ENCODE results near the gene ZBTB38. TPM values are rescaled to one million over a fixed set of nuclear protein-coding genes. Genes with fewer than 3 reads are reported as not detected.

Gene ZBTB38
- 100 to 1,000 TPM; 160 to 415 (median 232) TPM for total RNA-seq

DNA sequence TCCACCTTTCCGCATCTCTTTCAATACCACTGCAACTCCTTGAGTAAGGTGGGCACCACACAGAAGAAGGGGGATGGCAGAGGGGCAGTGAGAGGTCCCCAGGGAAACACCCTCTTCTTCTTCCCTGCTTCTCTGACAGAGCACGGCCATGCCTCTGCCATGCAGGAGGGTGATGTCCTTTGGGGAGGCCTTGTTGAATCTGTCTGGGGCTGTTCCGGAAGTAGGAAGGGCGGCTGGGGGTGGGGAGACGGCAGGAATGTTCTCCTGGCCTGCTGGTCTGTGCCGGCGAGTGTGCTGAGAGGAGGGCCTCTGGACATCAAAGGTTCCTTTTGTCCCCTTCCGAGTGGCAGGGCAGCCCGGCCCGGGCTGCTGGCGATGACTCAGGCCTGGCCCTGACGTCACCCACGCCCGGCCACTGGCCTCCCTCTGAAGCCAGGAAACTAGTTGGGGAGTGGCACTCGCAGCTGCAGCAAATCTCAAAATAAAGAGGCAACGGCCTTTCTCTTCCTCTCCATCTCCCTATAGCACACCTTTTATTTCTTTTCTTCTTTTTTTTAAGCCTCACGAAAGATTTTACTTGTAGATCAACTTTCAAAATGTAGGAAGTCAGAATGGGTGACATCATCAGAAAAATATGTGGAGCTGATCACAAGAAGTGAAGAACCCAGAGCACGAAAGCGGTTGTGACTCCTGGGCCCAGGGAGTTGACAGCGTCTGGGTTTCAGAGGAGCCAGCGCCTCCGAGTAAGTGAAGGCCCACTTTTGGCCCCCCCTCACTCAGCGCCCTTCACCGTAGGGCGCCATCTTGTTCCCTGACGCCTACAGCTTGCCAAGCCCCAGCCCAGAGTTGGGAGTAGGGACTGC, at the start of gene ZBTB38:
ZBTB38 (plus strand) TSS at position 443 of the 863 bp plus-strand sequence. CDS start 73,885 bp downstream, outside the sequence.
- H3K27me3 ChIP-seq: no peaks in the 10 kb centered on the region
- H3K36me3 ChIP-seq: no peaks in the 10 kb centered on the region
- in situ Hi-C loops (cut with MboI; ENCODE audit: low sequenced_read_pairs in 4 of 4) (loop anchor here in 3 of 4 donors (10.0 to 25.0 kb wide), 3 partner anchors 53 to 369 kb away; partner anchors contain the start of gene RNF7 (in 1 of the 3)), intact Hi-C loops (cut with DNase I; ENCODE audit: low total_unique reads) (loop anchor here (1.0 to 5.0 kb wide), 2 partner anchors 43 to 131 kb away; no protein-coding TSS in a partner anchor)
- TF ChIP-seq CTCF (IDR thresholded peaks at IDR 0.05 in 4 of 5, conservative IDR thresholded peaks at IDR 0.05 in 1 of 5) (no peak), POLR2A (IDR thresholded peaks at IDR 0.05) (peak; percentile 76 to 85)
- peak within 1 kb of the TSS; percentile 40 to 48 (median 44) for H3K4me3 ChIP-seq
- peaks cover 27 to 55% of the 10 kb centered on the region in 2 donors for H3K4me1 ChIP-seq
- ATAC-seq (peak; percentile 60 to 64), DNase-seq (peak; percentile 86 to 95)
- H3K9me3 ChIP-seq: peaks cover 0 to 2% (median 0%) of the 10 kb centered on the region in 3 donors
- peak within 1 kb of the TSS; percentile 88 to 96 (median 94) for H3K27ac ChIP-seq

DNA sequence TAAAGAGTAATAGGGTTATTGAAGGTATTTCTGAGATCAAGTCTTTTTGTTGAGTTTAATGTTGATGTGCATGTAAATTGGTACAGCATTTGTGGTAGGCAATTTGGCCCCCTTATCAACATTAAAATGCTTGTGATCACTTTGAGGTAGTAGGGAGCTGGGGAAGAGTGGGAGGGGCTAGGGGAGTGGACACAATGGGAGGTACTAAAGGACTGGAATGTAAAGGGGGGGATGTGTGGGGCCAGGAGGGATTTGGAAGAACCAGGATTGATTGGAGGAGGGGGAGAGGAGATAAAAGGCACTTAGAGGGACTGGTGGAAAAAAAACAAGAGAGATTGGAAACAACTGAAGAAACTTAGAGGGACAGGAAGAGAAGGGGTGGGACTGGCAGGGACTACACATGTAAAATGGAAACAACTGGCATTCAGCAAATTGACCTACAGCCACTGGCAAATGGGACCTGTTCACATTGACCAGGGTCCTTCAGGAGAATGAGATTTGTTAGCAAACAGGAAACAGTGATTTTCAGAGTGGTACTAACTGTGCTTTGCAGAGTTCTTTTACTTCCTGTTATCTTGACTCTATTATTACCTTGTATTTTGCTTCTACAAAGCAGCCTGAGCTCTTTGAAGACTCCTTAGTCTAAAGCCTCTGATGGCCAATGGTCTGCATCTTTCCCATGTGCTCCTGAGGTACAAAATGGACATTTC, 47.8 kb upstream of the ZBTB38 start:
- Histone ChIP-seq H3K27me3 (no peaks in the 10 kb centered on the region), H3K27ac (no peak overlapping the region), H3K9me3 (no peaks in the 10 kb centered on the region), H3K4me3 (no peak overlapping the region), H3K4me1 (no peaks in the 10 kb centered on the region), H3K36me3 (no peaks in the 10 kb centered on the region)
- ATAC-seq: no peak
- in situ Hi-C loops (cut with MboI; ENCODE audit: low sequenced_read_pairs in 4 of 4) (loop anchor here in 2 of 4 donors (25.0 kb wide), 2 partner anchors 242 to 567 kb away; partner anchors contain the start of gene ATP1B3 (in 1 of the 2)), intact Hi-C loops (cut with DNase I; ENCODE audit: low total_unique reads) (no loop called here)
- TF ChIP-seq CTCF (IDR thresholded peaks at IDR 0.05 in 4 of 5, conservative IDR thresholded peaks at IDR 0.05 in 1 of 5): no peak
- TF ChIP-seq POLR2A (IDR thresholded peaks at IDR 0.05): no peak
- DNase-seq: no peak

DNA sequence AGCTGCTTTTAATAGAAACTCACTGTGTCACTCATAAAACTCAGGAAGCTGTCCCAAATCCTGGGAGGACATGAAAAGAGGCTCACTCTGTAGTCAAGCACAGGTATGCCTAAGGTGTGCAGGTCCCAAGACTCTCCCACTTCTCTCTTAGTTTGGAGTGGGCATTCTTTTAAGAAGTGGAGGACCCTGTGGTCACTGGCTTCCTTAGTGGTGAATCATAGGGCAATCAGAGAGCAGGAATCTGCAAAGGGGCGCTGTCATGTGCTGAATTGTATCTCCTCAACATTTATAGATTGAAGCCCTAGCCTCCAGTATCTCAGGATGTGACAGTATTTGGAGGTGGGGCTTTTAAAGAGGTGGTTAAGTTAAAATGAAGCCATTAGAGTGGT, 47.2 kb upstream of the ZBTB38 start:
- no peaks in the 10 kb centered on the region for H3K9me3 ChIP-seq
- TF ChIP-seq POLR2A (IDR thresholded peaks at IDR 0.05): no peak
- TF ChIP-seq CTCF (IDR thresholded peaks at IDR 0.05 in 4 of 5, conservative IDR thresholded peaks at IDR 0.05 in 1 of 5): no peak
- no peaks in the 10 kb centered on the region for H3K4me1 ChIP-seq
- H3K36me3 ChIP-seq: no peaks in the 10 kb centered on the region
- no peak for ATAC-seq
- intact Hi-C loops (cut with DNase I; ENCODE audit: low total_unique reads): no loop called here
- in situ Hi-C loops (cut with MboI; ENCODE audit: low sequenced_read_pairs in 4 of 4): loop anchor here in 2 of 4 donors (25.0 kb wide), 2 partner anchors 241 to 566 kb away; partner anchors contain the start of gene ATP1B3 (in 1 of the 2)
- DNase-seq: no peak
- no peak overlapping the region for H3K27ac ChIP-seq
- H3K4me3 ChIP-seq: no peak overlapping the region
- H3K27me3 ChIP-seq: no peaks in the 10 kb centered on the region

DNA sequence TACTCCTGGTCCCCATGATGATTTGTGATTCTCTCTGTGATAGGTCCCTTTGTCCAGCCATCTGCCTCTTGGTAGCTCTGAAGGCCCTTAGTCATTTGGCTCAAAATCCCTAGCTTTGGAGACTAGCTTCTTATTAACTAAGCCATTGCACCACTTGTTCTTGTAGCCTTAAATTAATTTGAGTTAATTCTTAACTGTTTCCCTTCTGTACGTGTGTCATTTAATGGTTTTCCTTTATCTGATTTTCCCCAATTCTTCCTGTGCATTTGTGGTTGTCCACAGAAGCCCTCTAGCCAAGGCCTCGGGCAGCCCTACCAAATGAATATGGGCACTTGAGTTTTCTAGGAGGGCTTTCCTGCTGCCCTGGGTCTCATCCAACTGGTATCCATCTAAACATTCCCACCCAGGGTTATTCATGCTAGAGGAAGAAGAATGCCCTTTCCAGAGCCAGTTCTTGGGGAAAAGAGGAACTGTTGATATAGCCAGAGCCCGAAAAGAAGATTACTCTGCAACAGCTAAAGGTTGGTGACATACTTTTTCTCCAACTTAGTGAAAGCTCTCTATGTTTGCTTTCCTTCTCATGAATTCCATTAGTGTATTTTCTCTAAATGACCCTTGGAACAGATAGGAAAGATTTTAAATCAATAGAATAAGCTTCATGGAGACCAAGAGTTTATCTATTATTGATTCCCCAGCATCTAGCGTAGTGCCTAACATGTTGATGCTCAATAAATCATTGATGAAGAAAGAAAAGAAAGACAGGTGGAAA, 44.2 kb upstream of the ZBTB38 start:
- no peak for ATAC-seq
- intact Hi-C loops (cut with DNase I; ENCODE audit: low total_unique reads): no loop called here
- in situ Hi-C loops (cut with MboI; ENCODE audit: low sequenced_read_pairs in 4 of 4): loop anchor here in 2 of 4 donors (25.0 kb wide), 2 partner anchors 238 to 563 kb away; partner anchors contain the start of gene ATP1B3 (in 1 of the 2)

More for the DNA sequence above, 44.2 kb upstream of the ZBTB38 start:
- H3K4me1 ChIP-seq: no peaks in the 10 kb centered on the region
- TF ChIP-seq CTCF (IDR thresholded peaks at IDR 0.05 in 4 of 5, conservative IDR thresholded peaks at IDR 0.05 in 1 of 5) (no peak), POLR2A (IDR thresholded peaks at IDR 0.05) (no peak)
- no peaks in the 10 kb centered on the region for H3K36me3 ChIP-seq
- no peaks in the 10 kb centered on the region for H3K27me3 ChIP-seq
- DNase-seq: no peak
- no peak overlapping the region for H3K27ac ChIP-seq
- H3K4me3 ChIP-seq: no peak overlapping the region
- H3K9me3 ChIP-seq: no peaks in the 10 kb centered on the region
